Neutrophil (primary cell): ENCODE measurements around the gene CTU1.

ENCODE experiments used
- H3K27ac ChIP-seq: fragments of 200-600 bp; sonication (generic); 2 replicates; pipeline ENCODE4 v1.5.1; 2016; ENCODE audit warnings: mild to moderate bottlenecking, moderate library complexity
- H3K27me3 ChIP-seq: fragments of 200-600 bp; sonication (generic); 2 replicates; pipeline ENCODE4 v1.6.0; 2016; ENCODE audit warnings: mild to moderate bottlenecking
- H3K36me3 ChIP-seq: fragments of 200-600 bp; sonication (generic); 2 replicates; pipeline ENCODE4 v1.5.1; 2017
- H3K4me1 ChIP-seq, 2 experiments: fragments of 200-600 bp in 1 of 2; sonication (generic) in 1 of 2; 1 replicate in 1 of 2; 2 replicates in 1 of 2; pipeline versions ENCODE4 v1.5.1 to v1.6.1; 2013 to 2016; ENCODE audit warnings: low read depth in 1 of 2, low read length in 1 of 2, mild to moderate bottlenecking in 1 of 2, moderate library complexity in 1 of 2; ENCODE audit not compliant: control insufficient read depth in 1 of 2, insufficient read depth in 1 of 2
- H3K4me3 ChIP-seq, 2 experiments: fragments of 200-600 bp in 1 of 2; sonication (generic) in 1 of 2; 1 replicate in 1 of 2; 2 replicates in 1 of 2; pipeline ENCODE4 v1.5.1; 2013 to 2016; ENCODE audit warnings: low read depth in 1 of 2, low read length in 1 of 2, mild to moderate bottlenecking in 1 of 2, moderate library complexity in 1 of 2
- H3K9me3 ChIP-seq: fragments of 200-600 bp; sonication (generic); 2 replicates; pipeline ENCODE4 v1.5.1; 2016
- TF ChIP-seq, protein P1 (sequence below): fragments of 200-600 bp; sonication (generic); IDR thresholded peaks from 2 replicates; pipeline ENCODE4 v1.5.1; 2016; ENCODE audit warnings: antibody characterized with exemption

CTU1 gene

GRCh38 chr19:51089786-51090185 lies 18.4 kb downstream of the CTU1 start:
- TF ChIP-seq, protein P1, sequence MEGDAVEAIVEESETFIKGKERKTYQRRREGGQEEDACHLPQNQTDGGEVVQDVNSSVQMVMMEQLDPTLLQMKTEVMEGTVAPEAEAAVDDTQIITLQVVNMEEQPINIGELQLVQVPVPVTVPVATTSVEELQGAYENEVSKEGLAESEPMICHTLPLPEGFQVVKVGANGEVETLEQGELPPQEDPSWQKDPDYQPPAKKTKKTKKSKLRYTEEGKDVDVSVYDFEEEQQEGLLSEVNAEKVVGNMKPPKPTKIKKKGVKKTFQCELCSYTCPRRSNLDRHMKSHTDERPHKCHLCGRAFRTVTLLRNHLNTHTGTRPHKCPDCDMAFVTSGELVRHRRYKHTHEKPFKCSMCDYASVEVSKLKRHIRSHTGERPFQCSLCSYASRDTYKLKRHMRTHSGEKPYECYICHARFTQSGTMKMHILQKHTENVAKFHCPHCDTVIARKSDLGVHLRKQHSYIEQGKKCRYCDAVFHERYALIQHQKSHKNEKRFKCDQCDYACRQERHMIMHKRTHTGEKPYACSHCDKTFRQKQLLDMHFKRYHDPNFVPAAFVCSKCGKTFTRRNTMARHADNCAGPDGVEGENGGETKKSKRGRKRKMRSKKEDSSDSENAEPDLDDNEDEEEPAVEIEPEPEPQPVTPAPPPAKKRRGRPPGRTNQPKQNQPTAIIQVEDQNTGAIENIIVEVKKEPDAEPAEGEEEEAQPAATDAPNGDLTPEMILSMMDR = no peak
- no peaks in the 10 kb centered on the region for H3K9me3 ChIP-seq
- no peaks in the 10 kb centered on the region for H3K36me3 ChIP-seq
- H3K4me3 ChIP-seq = no peak overlapping the region
- H3K27ac ChIP-seq = no peak overlapping the region
- H3K27me3 ChIP-seq = peaks cover 7% of the 10 kb centered on the region
- no peaks in the 10 kb centered on the region for H3K4me1 ChIP-seq

DNA sequence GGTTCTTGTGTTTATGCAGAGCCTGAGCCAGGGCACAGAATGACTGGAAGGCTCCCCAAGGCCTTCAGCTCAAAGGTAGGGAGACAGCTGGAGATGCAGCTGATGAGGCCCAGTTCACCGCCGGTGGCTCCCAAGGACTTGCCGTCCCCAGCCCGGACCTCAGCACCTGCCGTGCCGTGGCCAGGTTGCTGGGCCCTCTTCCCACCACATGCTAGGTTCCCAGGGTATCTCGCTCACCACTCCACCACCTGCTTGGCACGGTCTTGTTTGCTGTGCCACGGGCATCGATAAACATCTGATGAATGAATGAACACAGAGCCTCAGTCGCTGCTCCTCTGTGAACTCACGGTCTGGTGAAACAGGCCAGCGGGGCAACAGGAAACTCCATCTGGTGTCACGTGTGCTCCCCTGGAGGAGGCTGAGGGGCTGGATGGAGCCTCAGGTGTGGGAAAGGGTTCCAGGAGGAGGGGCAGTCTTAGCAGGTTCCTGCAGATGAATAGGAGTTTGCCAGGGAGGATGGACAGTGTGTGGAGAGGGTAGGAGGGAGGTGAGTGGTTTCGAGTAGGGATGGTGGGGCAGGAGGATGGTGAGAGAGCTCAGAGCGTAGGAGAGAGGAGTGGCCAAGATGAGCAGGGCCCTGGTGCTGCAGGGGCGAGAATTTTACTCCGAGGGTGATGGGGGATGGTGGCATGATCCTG lies 21.9 kb downstream of the CTU1 start:
- Histone ChIP-seq H3K4me3 (no peak overlapping the region), H3K27me3 (peaks cover 24% of the 10 kb centered on the region), H3K36me3 (no peaks in the 10 kb centered on the region), H3K9me3 (no peaks in the 10 kb centered on the region), H3K27ac (no peak overlapping the region), H3K4me1 (no peaks in the 10 kb centered on the region)
- TF ChIP-seq, protein P1 = no peak

- Histone ChIP-seq H3K27ac (no peak overlapping the region), H3K9me3 (no peaks in the 10 kb centered on the region), H3K36me3 (no peaks in the 10 kb centered on the region), H3K27me3 (peaks cover 21% of the 10 kb centered on the region), H3K4me1 (no peaks in the 10 kb centered on the region), H3K4me3 (no peak overlapping the region)
- TF ChIP-seq, protein P1 = no peak
Observed at GRCh38 chr19:51084505-51084904, 23.7 kb downstream of the CTU1 start.

- TF ChIP-seq, protein P1 = no peak
Observed at GRCh38 chr19:51083783-51084182, 24.4 kb downstream of the CTU1 start.

GRCh38 chr19:51083181-51083580 lies 25.0 kb downstream of the CTU1 start:
- no peaks in the 10 kb centered on the region for H3K4me1 ChIP-seq
- no peak overlapping the region for H3K4me3 ChIP-seq
- H3K36me3 ChIP-seq = no peaks in the 10 kb centered on the region
- H3K27me3 ChIP-seq = peaks cover 21% of the 10 kb centered on the region
- no peak overlapping the region for H3K27ac ChIP-seq
- TF ChIP-seq, protein P1 = no peak
- H3K9me3 ChIP-seq = no peaks in the 10 kb centered on the region

More at GRCh38 chr19:51083783-51084182, 24.4 kb downstream of the CTU1 start:
- peaks cover 21% of the 10 kb centered on the region for H3K27me3 ChIP-seq
- H3K4me3 ChIP-seq = no peak overlapping the region
- H3K27ac ChIP-seq = no peak overlapping the region
- H3K36me3 ChIP-seq = no peaks in the 10 kb centered on the region
- no peaks in the 10 kb centered on the region for H3K4me1 ChIP-seq
- no peaks in the 10 kb centered on the region for H3K9me3 ChIP-seq
